GM21381 (cell line): ENCODE measurements around the gene MRPL17.

ENCODE experiments used
- ATAC-seq: cut with Tn5 transposase; IDR thresholded peaks from one replicate; pipeline ENCODE4 v1.9.1; 2021; ENCODE audit warnings: mild to moderate bottlenecking, moderate library complexity; ENCODE audit not compliant: unreplicated experiment

MRPL17 gene

DNA sequence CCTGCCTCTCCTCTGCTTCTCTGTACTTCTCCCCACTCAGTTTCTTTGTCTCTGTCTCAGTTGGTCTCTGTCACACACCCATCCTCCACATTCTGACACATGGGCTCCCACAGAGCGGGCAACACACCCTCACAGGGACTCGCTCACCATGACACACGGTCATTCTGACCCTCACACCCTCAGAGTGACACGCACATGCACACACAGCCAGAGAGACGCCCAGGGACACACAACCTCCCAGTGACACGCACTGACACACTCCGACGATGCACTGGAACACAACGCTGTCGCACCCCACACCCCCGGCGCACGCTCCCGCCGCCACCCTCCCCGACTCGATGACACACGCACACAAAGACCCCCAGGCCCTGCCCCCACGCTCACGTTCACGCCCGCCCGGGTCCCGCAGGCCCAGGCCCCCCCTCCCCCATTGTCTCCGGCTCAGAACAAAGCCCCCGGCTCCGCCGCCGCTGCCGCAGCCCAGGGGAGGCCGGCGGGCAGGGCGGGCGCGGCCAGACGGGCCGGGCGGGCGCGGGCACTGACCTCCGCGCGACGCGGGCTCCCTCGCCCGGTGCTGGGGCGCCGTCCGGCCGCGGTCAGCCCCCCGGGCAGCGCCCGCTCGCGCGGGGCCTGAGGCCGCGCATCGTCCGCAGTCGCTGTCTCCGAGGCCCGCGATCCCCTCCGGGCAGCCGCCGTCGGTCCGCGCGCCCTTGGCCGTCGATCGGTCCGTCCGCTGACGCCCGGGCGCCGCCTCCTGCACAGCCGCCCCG, 27.9 kb downstream of the MRPL17 start:
- no peak for ATAC-seq

DNA sequence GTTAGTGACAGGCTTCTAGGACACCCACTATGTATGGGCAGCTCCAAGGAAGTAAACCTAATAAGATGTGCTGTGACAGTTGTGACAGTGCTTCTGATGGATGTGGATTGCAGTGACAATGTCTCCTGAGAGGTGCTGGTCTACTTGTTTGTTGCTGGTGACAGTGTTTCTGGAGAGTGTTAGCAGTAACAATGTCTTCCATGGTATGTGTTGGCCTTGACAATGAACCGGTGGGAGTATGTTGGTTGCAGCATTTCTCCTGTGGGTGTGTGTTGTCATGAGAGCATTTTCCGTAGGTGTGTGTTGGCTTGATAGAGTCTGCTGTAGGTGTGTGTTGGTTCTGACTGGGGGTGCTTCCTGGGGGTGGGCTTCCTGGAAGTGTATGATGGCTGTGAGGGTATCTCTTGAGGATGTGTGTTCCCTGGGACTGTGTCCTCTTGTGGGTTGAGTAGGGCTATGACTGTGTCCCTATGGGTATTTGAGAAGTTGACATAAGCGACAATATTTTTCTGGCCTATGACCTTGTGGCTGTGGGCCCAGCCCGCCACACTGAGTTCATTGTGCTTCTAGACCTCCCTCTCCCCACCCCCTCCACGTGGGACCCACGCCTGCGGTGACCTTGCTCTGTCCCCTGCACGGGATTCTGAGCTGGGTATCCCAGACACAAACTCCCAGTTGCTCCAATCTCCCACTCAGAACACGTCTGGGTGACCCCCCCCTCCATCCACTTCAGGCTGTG, 28.7 kb downstream of the MRPL17 start:
- ATAC-seq: no peak

DNA sequence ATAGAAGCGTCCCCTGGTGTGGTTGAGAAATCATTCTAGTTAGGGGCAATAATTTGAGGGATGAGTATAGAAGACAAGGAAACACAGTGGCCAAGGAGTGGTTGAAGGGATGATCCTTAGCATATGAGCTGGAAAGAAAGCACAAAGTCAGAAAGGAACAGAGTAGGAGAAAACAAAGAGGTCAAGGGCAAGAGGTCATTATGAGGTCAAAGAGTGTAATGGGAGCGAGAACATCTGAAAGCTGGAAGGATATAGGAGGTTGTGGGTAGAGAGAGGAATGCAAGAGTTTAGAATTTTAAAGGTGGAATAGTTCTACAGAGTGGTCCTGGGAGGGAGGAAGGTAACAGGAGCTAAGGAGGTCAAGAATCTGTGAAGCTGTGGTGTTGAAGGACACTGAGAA, 29.5 kb downstream of the MRPL17 start:
- no peak for ATAC-seq

DNA sequence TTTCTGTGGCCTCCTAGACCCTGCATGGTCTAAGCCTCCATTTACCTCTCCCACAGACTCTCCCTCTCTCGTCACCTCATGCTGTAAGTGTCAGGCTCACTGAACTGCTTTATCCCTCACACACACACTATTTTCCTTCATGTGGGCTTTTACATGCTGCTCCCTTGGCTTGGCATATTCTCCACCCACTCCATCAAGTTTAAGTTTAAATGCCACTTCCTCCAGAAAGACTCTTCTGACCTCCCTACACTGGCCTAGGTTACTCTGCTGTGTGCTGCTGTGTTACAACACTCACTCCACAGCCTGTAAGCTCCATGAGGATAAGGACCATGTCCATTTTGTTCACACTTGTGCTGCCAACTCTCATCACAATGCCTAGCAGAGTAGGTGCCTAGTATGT, 30.0 kb downstream of the MRPL17 start:
- ATAC-seq: no peak

DNA sequence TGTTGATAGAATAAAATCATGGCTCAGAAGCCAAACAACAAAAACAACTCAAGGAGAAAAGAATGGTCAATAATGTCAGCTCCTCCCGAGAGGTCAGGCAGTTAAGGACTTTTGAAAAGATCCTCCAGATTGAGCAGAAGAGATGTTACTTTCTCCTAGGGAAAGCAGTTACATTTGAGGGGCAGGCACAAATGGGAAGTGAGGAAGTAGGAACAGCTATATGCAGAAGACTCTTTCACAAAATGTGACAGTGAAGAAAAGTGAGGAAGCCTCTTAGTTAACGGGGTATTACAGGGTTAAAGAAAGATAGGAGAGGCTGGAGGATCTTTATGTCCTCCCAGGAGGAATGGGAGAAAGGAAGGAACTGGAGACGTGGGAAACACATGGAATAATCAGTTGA, 31.0 kb downstream of the MRPL17 start:
- ATAC-seq: no peak

DNA sequence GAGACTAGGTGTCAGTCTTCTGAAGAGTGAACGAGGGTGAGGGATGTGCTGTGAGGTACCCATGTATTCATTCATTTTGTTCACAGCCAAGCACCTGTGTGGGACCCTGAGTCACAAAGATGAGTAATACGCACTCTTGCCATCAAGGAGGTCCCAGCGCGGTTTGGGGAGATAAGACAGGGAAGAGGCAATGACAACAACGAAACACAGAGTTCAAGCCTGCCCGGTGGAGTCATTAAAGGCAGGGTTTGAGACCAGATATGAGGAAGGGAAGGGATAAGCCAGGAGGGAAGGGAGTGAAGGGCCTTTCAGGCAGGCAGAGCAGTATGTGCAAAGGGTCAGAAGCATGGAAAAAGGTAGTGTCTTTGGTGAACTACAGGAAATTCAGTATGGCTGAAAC, 32.2 kb downstream of the MRPL17 start:
- ATAC-seq: no peak

DNA sequence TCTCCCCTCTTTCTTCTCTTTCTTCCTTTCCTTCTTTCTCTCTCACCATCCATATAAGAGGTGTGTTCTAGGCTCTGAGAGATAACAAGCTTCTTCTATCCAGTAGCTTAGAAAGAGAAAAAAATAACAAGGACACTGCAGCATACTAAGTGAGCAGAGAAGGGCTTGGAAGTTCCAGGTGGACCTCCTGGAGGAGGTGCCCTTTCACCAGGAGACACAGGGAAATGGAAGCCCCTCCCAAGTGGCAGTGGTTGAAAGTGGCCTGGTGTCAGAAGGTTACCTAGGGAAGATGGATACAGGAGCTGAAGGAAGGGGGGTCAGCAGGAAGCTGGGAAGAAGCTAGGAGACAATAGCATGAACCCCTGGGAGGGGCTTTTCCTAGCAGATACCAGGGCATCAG, 33.0 kb downstream of the MRPL17 start:
- no peak for ATAC-seq

DNA sequence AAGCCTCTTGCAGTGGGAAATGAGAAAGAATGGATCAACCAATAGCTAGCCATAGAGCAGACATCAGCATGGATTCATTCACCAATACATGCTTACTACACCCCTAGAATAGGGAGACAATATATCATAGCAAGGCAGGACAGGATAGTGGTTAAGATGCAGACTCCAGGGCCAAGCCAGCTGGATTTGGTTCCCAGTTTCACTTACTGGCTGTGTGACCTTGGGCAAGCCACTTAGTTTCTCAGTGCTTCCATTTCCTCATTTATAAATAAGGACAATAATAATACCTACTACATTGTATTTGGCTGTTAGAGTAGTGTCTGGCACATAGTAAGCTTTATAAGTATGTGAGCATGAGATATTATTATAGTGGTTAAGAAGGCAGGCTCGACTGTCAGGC, 34.6 kb downstream of the MRPL17 start:
- ATAC-seq: no peak

DNA sequence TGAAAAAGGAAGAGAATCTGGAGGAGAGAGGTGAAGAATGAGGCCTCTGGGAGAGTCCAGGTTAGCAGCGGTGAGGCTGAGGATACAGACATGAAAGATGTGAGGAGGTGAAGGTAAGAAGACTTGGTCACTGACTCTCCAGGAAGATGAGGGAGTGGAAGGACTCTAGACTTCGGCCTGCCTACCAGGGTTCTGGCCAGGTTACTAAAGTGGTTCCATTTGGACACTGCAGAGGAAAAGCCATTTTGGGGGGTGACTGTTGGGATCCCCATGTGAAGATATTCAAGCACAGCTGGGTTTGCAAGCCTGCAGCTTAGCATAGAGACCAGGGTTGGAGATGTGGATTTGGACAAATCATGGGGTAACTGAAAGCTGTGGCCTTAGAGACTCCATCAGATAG, 35.3 kb downstream of the MRPL17 start:
- no peak for ATAC-seq

DNA sequence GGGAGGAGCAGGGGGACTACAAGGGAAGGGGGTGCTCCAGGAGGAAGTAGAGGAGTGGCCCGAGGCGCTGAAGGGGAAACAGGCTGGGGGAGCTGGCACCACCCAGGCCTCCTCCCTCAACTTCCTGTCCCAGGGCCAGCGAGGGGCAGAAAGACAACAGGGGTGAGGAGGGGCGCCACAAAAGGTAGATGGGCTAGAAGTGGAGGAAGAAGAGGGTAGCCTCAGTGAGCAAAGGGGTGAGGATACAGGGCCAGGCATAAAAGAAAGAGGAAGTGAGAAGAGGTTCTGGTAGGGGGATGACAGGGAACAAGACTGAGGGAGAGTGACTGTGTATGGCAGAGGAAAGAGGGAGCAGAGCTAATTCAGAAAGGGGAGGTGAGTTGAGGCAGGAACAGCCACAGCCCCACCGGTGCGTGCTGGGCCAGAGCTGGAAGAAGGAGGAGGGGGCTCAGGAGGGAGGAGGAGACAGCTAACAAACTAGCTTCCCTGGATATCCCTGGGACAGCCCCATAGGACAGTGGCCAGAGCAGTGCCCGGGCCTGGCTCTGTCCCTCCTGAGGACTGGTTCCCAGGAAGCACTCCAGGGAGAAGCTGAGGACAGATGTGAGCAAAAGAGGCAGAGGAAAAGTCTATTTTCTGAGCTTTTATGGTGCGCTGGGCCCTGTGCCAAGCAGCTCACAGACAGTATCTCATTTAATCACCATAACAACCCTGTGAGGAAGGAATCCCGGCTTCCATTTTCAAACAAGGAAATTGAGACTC, 36.0 kb downstream of the MRPL17 start:
- ATAC-seq: peak; percentile 81

DNA sequence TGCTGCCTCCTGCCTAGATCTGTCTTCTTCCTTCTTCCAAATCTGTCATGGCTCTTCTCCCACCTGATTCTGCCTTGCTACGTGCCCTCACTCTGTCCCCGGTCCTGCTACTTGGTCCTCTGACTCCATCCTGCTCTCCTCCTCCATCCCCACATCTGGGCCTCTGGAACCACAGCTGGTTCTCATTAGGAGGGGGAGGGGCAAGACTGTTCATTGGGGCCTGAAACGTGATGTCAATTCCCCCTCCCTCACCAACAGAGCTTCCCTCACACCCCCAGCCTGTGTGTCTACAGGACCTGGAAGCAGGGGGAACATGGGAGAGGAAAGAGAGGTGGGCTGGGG, 36.6 kb downstream of the MRPL17 start:
- no peak for ATAC-seq

DNA sequence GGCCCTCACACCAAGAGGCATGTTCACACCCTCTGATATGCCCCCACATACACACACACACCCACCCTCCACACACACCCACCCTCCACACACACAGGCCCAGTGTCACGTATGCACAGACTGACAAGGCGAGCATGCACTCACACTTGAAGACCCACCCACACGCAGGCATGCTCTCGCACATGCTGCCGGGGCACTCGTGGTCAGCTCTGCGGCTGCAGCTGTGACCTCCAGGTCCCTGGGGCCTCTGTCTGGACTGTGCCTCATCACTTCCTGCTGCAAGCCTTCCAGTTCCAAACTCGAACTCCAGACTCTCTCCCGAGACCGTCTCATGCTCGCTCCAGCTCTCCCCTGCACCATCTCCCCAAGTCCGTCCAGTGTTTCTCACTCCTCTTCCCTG, 37.1 kb downstream of the MRPL17 start:
- no peak for ATAC-seq

DNA sequence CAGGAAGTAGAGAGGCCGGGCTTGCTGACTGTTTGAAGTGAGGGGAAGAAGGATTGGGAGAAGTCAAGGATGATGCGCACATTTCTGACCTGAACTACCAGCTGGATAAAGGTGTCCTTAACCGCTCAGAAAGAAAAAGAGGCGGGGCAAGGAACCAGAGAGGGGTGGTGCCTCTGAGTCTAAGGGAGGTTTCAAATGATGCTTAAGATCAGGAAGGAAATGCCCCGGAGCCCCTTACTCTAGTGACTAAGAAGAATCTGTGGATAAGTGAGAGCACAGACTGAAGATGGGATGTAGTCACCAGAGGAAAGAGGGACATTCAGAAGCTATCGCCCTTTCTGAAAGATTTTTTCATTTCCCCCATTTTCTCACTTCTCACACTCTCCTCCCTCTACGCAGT, 40.2 kb downstream of the MRPL17 start:
- ATAC-seq: no peak

DNA sequence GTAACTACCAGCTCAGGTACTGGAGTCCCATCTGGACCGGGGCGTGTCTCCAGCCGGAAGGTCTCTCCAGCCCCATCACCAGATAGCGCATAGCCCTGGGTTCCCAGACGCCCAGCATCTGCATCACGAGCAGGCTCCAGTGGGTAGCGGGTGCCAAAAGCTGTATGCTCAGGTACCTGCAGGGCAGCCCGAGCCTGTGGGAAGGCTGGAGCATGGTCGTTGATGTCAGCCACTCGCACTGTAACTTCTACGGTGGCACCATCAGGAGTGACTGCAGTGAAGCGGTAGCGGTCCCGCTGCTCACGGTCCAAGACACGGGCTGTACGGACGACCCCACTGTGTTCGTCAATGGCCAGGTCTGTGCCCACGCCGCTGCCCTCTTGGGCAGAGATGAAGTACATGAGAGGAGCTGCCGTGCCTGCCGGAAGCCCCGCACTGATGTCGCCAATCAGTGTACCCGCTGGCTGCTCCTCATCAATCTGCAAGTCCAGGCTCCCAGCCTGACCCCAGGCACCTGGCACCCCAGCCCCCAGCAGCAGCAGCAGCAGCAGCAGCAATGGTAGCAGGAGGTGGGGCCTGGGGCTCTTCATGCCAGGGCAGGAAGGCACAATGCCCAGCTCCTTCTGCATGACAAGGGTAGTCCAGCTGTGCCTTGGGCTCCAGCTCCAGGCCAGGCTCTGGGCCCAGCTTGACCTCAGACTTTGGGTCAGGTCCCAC, 42.0 kb downstream of the MRPL17 start:
- ATAC-seq: no peak

DNA sequence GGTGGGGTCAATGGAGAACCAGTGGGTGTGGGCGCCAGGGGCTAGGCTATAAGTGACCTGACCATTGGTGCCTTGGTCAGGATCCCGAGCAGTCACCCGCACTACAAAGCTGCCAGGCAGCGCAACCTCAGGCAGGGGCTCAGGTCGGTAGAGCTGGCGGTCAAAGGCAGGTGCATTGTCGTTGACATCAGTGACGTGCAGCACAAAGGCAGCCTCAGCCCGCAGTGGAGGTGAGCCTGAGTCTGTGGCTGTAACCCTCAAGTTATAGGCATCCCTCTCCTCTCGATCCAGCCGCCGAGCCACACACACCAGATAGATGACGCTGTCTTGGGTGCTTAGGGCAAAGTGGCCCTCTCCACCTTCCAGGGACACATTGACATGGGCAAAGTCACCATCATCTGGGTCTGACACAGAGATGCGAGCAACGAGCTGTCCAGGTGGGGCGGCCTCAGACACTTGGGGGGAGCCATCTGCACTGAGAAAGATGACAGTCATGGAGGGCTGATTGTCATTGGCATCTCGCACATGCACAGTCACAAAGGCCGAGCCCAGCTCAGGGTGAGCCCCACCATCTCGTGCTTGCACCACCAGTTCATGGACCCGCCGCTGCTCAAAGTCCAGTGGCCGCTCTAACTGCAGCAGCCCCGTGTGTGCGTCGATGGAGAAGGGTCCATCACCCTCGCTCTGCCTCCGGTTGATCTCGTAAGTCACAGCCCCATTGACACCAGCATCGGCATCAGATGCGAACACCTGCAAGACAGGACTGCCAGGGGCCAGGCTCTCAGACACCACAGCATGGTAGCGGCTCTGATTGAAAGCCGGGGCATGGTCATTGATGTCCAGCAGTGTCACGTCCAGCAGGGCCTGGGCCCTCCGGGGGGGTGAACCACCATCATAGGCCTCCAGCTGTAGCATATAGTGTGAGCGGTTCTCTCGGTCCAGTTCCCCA, 42.8 kb downstream of the MRPL17 start:
- no peak for ATAC-seq

DNA sequence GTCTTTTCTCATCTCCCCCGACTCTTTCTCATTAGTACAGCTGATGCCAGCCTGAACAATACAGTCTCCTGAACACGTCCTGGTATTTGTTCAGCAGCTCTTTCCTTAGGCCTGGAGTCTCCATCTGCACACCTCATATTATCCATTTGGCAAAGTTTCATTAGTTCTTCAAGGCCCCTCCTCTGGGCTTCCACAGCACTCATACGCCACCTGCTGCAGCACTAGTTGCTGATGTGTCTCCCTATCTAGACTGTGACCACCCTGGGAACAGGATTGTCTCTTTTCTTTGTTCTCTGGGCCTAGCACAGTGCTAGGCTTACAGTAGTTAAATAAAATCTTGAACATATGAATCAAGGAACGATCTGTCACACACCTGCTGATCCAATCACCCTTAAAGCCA, 44.7 kb downstream of the MRPL17 start:
- no peak for ATAC-seq

DNA sequence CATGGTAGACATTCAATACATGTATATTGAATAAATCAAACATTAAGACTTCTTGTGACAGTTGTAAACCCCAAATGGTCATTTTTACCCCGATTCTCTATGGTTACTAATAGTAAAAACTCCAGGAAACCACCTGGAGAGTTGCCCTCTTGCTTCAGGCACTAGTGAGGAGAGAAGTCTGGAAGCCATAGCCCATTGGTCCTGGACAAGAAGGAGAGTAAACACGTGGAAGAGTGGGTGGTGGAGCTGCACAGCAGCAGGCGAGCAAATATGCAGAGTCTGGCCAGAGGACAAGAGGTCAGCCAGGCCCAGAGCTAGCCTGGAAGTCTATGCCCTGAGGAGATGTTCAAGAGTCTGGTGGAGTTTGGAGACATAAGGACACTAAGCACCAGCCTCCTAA, 45.3 kb downstream of the MRPL17 start:
- no peak for ATAC-seq

DNA sequence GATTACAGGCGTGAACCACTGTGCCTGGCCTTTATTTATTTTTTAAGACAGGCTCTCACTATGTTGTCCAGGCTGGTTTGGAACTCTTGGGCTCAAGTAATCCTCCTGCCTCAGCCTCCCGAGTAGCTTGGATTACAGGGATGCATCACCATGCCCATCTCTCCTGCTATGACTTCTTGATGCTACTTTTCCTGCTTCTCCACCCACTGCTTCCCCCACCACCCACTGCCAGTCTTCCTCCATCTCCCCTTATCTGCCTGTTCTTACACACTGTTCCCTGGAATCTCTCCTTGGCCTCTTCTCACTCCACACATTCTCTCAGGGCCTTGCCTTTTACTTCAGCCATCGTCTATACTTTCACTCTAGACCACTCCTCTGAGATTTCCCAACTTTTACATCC, 46.7 kb downstream of the MRPL17 start:
- no peak for ATAC-seq

DNA sequence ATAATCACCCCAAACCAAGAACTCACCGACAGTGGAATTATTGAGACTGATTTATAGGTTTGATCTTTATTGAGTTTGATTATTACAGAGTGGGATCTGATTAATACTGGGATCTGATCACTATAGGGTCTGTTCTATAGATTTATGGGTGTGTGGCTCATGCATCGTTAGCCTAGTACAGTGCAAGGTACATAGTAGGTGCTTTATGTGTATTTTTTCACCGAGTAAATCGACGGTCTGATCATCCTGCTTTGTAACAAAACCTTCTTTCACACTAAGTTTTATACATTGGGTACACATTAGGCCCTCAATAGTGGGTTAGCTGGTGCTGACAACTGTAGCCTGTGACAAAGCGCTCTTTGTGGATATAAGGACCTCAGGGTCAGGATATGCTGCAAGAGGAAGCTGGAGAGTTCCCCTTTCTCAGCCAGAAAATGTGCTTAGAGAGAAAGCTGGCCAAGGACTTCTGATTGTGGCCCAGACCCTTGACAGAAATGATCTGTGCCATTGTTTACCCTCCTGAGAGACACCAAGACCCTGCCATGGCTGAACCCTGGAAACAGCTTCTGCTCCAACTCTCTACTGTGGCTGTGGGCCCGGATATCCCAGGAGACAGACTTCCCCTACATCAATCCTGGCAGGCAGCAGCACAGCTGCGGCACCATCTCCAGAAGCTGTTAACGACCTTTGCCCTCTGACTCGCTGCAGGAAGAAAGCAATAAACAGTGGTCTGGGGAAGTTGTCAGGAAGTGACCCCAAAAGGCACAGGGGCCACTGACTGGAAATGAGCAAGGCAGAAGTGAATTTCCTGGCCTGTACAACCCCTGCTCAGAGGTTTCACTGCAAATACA, 47.8 kb downstream of the MRPL17 start:
- ATAC-seq: no peak
